SU-DHL-6 (cell line): ENCODE results near the gene IMMT.

Source experiments
- H2AFZ ChIP-seq: fragments of 200-600 bp; sonication (generic); 2 replicates; pipeline ENCODE4 v1.6.1; 2014; ENCODE audit warnings: low read depth, mild to moderate bottlenecking, moderate library complexity, mixed read lengths, antibody characterized with exemption, low read length; ENCODE audit not compliant: severe bottlenecking
- H3F3A ChIP-seq: fragments of 200-600 bp; shearing (Covaris generic); 2 replicates; pipeline ENCODE4 v1.6.0; 2016; ENCODE audit warnings: antibody characterized with exemption, mild to moderate bottlenecking; ENCODE audit not compliant: insufficient read depth
- H3K27ac ChIP-seq: fragments of 200-600 bp; sonication (generic); 2 replicates; pipeline ENCODE4 v1.5.1; 2016; ENCODE audit warnings: low read depth, mild to moderate bottlenecking, low read length, moderate library complexity, mixed read lengths
- H3K27me3 ChIP-seq: fragments of 200-600 bp; sonication (generic), shearing (Covaris generic); 2 replicates; pipeline ENCODE4 v1.6.0; 2014; ENCODE audit warnings: mild to moderate bottlenecking, low read length
- H3K36me3 ChIP-seq: fragments of 200-600 bp; sonication (generic); 2 replicates; pipeline ENCODE4 v1.6.1; 2014; ENCODE audit warnings: mild to moderate bottlenecking, low read length, mixed read lengths
- H3K4me2 ChIP-seq: fragments of 300-600, 200-600 bp; shearing (Covaris generic), sonication (generic); 2 replicates; pipeline ENCODE4 v1.6.0; 2014; ENCODE audit warnings: low read length, low read depth, mild to moderate bottlenecking; ENCODE audit not compliant: poor library complexity, severe bottlenecking
- H3K4me3 ChIP-seq: fragments of 200-600 bp; sonication (generic); 2 replicates; pipeline ENCODE4 v1.5.1; 2014; ENCODE audit warnings: antibody characterized with exemption, low read length, mild to moderate bottlenecking, mixed read lengths; ENCODE audit not compliant: insufficient read depth, poor library complexity, severe bottlenecking
- H3K79me2 ChIP-seq: fragments of 200-600 bp; sonication (generic); 2 replicates; pipeline ENCODE4 v1.6.1; 2014; ENCODE audit warnings: mild to moderate bottlenecking, low read length, moderate library complexity; ENCODE audit not compliant: insufficient read depth
- H3K9ac ChIP-seq: fragments of 200-600 bp; sonication (generic); 2 replicates; pipeline ENCODE4 v1.7.0; 2014; ENCODE audit warnings: mild to moderate bottlenecking, low read length
- H3K9me2 ChIP-seq: fragments of 200-600 bp; sonication (generic); replicated peaks from 2 replicates; pipeline ENCODE4 v1.6.1; 2014; ENCODE audit warnings: low read length; ENCODE audit not compliant: insufficient read depth
- H3K9me3 ChIP-seq: fragments of 200-600 bp; sonication (generic); 2 replicates; pipeline ENCODE4 v1.6.1; 2014; ENCODE audit warnings: low read length, mixed read lengths; ENCODE audit not compliant: insufficient read depth
- H4K20me1 ChIP-seq: fragments of 200-600 bp; sonication (generic); 2 replicates; pipeline ENCODE4 v1.6.1; 2014; ENCODE audit warnings: low read depth, mild to moderate bottlenecking, antibody characterized with exemption, low read length, moderate library complexity, mixed read lengths
- EZH2phosphoT487 ChIP-seq: fragments of 200-600 bp; sonication (generic), shearing (Covaris generic); conservative IDR thresholded peaks from 2 replicates; pipeline ENCODE4 v1.6.1; 2018; ENCODE audit warnings: mild to moderate bottlenecking, antibody characterized with exemption, low read length, moderate library complexity, mixed read lengths
- TF ChIP-seq, protein P1 (sequence below): fragments of 200-600 bp; sonication (generic); IDR thresholded peaks from one replicate; pipeline ENCODE4 v1.5.1; 2017; ENCODE audit warnings: antibody characterized with exemption, mild to moderate bottlenecking, low read length, moderate library complexity; ENCODE audit not compliant: insufficient read depth, poor library complexity, severe bottlenecking

IMMT gene

DNA sequence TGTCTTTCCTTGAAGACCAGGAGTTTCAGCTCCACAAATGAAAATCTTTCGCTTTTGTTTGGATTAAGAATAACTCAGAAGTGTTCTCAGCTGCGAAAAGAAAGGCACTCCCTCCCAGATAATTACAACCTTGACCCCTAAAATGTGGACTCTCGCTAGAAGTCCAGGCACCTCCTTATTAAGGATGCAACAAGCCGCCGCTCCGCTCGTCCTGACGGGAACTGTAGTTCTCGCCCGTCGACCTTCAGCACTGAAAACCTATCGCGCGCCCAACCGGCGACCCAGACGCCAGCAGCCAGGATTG, 559 bp downstream of the IMMT start:
- H3K9ac ChIP-seq = peak overlapping the region; percentile 96
- TF ChIP-seq EZH2phosphoT487 = no peak
- TF ChIP-seq, protein P1, sequence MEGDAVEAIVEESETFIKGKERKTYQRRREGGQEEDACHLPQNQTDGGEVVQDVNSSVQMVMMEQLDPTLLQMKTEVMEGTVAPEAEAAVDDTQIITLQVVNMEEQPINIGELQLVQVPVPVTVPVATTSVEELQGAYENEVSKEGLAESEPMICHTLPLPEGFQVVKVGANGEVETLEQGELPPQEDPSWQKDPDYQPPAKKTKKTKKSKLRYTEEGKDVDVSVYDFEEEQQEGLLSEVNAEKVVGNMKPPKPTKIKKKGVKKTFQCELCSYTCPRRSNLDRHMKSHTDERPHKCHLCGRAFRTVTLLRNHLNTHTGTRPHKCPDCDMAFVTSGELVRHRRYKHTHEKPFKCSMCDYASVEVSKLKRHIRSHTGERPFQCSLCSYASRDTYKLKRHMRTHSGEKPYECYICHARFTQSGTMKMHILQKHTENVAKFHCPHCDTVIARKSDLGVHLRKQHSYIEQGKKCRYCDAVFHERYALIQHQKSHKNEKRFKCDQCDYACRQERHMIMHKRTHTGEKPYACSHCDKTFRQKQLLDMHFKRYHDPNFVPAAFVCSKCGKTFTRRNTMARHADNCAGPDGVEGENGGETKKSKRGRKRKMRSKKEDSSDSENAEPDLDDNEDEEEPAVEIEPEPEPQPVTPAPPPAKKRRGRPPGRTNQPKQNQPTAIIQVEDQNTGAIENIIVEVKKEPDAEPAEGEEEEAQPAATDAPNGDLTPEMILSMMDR = no peak
- H3K36me3 ChIP-seq = peaks cover 4% of the 10 kb centered on the region; the same call in 1 of the 2 replicates
- no peak overlapping the region for H2AFZ ChIP-seq
- no peaks in the 10 kb centered on the region; the same call in 1 of the 2 replicates for H4K20me1 ChIP-seq
- H3K4me2 ChIP-seq = peak overlapping the region; percentile 79
- H3K27me3 ChIP-seq = no peaks in the 10 kb centered on the region
- peak overlapping the region; percentile 97 for H3K4me3 ChIP-seq
- peaks cover 61% of the 10 kb centered on the region for H3K79me2 ChIP-seq
- H3K9me2 ChIP-seq = no peaks in the 10 kb centered on the region
- peak overlapping the region; percentile 94 for H3K27ac ChIP-seq
- H3K9me3 ChIP-seq = no peaks in the 10 kb centered on the region
- peaks cover 19% of the 10 kb centered on the region for H3F3A ChIP-seq

DNA sequence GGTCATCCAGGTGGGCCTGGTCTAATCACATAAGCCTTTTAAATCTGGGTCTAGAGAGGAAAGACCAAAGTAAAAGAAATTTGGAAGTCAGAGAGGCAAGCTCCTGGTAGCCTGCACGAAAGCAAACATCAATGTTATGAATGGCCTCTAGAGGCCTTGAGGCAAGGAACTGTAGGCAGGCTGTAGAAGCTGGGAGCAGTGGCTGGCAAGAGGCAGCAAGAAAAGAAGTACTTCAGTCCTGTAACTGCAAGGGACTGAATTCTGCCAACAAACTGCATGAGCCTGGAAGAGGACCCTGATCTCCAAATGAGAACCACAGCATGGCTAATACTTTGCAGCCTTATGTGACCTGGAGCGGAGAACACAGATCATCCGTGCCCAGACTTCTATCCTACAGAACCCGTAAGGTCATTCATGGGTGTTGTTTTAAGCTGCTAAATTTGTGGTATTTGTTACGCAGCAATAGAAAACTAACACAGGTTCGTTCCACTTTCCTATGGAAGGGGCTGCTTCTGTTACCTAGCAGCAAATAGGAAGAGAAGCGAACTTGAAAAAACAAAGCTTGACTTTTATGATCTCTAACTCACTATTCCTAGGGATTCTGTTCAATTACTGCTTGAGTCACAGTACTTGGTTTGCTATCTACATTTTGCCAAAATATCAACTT, 1.2 kb downstream of the IMMT start:
- Histone ChIP-seq H3K4me2 (peak overlapping the region; percentile 79), H2AFZ (no peak overlapping the region), H3K9me2 (no peaks in the 10 kb centered on the region), H3K27ac (peak overlapping the region; percentile 43), H3K79me2 (peaks cover 63% of the 10 kb centered on the region), H4K20me1 (no peaks in the 10 kb centered on the region; the same call in 1 of the 2 replicates), H3K4me3 (peak overlapping the region; percentile 97), H3K9me3 (no peaks in the 10 kb centered on the region), H3F3A (peaks cover 18% of the 10 kb centered on the region), H3K27me3 (no peaks in the 10 kb centered on the region), H3K9ac (peak overlapping the region; percentile 96), H3K36me3 (peaks cover 4% of the 10 kb centered on the region; the same call in 1 of the 2 replicates)
- no peak for TF ChIP-seq EZH2phosphoT487
- TF ChIP-seq, protein P1 = no peak

DNA sequence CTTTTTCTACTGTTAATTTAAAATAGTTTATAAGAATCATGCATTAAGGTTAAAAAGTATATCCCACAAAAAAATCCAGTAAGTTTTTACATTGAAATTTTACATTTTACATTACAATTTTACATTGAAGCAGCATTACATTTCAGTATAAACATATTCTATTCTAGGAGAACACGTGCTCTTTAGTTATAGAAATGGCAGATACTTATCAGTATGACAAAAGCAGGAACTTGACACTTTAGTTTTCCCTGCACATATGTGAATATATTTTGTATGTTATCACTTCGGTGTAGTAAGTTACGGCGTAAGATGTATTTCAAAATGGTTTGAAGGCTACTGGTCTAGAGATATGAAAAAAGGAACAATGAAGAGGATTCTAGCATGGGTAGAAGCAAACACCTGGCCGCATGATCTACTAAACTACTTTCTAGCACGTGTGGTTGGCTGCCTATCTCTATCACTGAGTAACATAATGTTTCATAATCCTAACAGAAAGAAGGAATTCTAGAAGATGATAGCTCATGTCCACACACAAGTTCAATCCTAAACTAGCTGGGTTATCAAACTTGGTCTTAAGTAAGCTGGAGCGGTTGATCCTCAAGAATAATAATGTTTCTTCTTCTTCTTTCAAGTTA, 5.4 kb downstream of the IMMT start:
- Histone ChIP-seq H3K9ac (no peak overlapping the region), H3K79me2 (peaks cover 97% of the 10 kb centered on the region), H3K4me3 (no peak overlapping the region), H3K9me2 (no peaks in the 10 kb centered on the region), H3K27me3 (no peaks in the 10 kb centered on the region), H3K9me3 (no peaks in the 10 kb centered on the region), H3F3A (peaks cover 11% of the 10 kb centered on the region; the same call in 1 of the 2 replicates), H3K36me3 (peaks cover 4% of the 10 kb centered on the region; the same call in 1 of the 2 replicates), H3K4me2 (no peak overlapping the region), H3K27ac (no peak overlapping the region), H4K20me1 (no peaks in the 10 kb centered on the region; the same call in 1 of the 2 replicates), H2AFZ (no peak overlapping the region)
- TF ChIP-seq EZH2phosphoT487 = no peak
- TF ChIP-seq, protein P1 = no peak
